Gastrocnemius medialis (tissue), 4 donors: ENCODE measurements around the gene DCDC2C.

Experiments
- CTCF ChIP-seq, 5 experiments: fragments of 450-650 bp in 3 of 5; fragments of 200-600 bp in 2 of 5; sonication (generic) in 2 of 5; IDR thresholded peaks in 4 of 5; conservative IDR thresholded peaks in 1 of 5; 1 replicate in 4 of 5; 2 replicates in 1 of 5; pipeline ENCODE4 v1.5.1; 2016 to 2019; ENCODE audit warnings: antibody characterized with exemption in 5 of 5, mild to moderate bottlenecking in 3 of 5, moderate library complexity in 3 of 5
- POLR2A ChIP-seq, 2 donors: fragments of 450-650 bp; IDR thresholded peaks; one replicate each; pipeline ENCODE4 v1.6.1; 2017; ENCODE audit warnings: antibody characterized with exemption in 2 of 2, mild to moderate bottlenecking in 2 of 2, moderate library complexity in 2 of 2

GRCh38 chr2:3814706-3815245, 111.4 kb downstream of the DCDC2C start:
- TF ChIP-seq POLR2A (IDR thresholded peaks at IDR 0.05) (no peak), CTCF (IDR thresholded peaks at IDR 0.05 in 4 of 5, conservative IDR thresholded peaks at IDR 0.05 in 1 of 5) (no peak)
